ENCODE measurements around the gene MSI2. TPM values are rescaled to one million over a fixed set of nuclear protein-coding genes. Genes with fewer than 3 reads are reported as not detected.

Gene MSI2
- total and polyA plus RNA-seq, 8 donors, result 35.0 to 49.5 (median 47.5) TPM

- ATAC-seq, result no peak
- Histone ChIP-seq H3K4me1 (no peaks in the 10 kb centered on the region), H3K9me3 (no peaks in the 10 kb centered on the region), H3K4me3 (no peak overlapping the region), H3K36me3 (no peaks in the 10 kb centered on the region), H3K27ac (no peak overlapping the region), H3K27me3 (no peaks in the 10 kb centered on the region)
- no peak for DNase-seq
- intact Hi-C loops (cut with DNase I), result no loop called here
- no peak for TF ChIP-seq CTCF (IDR thresholded peaks at IDR 0.05)
Observed at GRCh38 chr17:57330587-57330986, 74.3 kb downstream of the MSI2 start.

- ATAC-seq (no peak), DNase-seq (no peak)
- no peaks in the 10 kb centered on the region for H3K27me3 ChIP-seq
- intact Hi-C loops (cut with DNase I), result no loop called here
- H3K4me1 ChIP-seq, result no peaks in the 10 kb centered on the region
- no peaks in the 10 kb centered on the region for H3K36me3 ChIP-seq
- H3K27ac ChIP-seq, result no peak overlapping the region
- no peak overlapping the region for H3K4me3 ChIP-seq
- H3K9me3 ChIP-seq, result no peaks in the 10 kb centered on the region
- no peak for TF ChIP-seq CTCF (IDR thresholded peaks at IDR 0.05)
Observed at GRCh38 chr17:57331423-57331822, 75.1 kb downstream of the MSI2 start.

- DNase-seq, result no peak
- H3K4me3 ChIP-seq, result no peak overlapping the region
- H3K9me3 ChIP-seq, result no peaks in the 10 kb centered on the region
- no peak for ATAC-seq
- intact Hi-C loops (cut with DNase I), result no loop called here
- H3K36me3 ChIP-seq, result no peaks in the 10 kb centered on the region
- no peak overlapping the region for H3K27ac ChIP-seq
- no peaks in the 10 kb centered on the region for H3K4me1 ChIP-seq
- no peak for TF ChIP-seq CTCF (IDR thresholded peaks at IDR 0.05)
- H3K27me3 ChIP-seq, result no peaks in the 10 kb centered on the region
Observed at GRCh38 chr17:57332501-57332900, 76.2 kb downstream of the MSI2 start.

GRCh38 chr17:57335195-57335792 lies 79.0 kb downstream of the MSI2 start:
- H3K4me1 ChIP-seq, result no peaks in the 10 kb centered on the region
- no peak overlapping the region for H3K4me3 ChIP-seq
- no peaks in the 10 kb centered on the region for H3K36me3 ChIP-seq
- H3K9me3 ChIP-seq, result no peaks in the 10 kb centered on the region
- ATAC-seq (no peak), DNase-seq (no peak)
- no peaks in the 10 kb centered on the region for H3K27me3 ChIP-seq
- H3K27ac ChIP-seq, result no peak overlapping the region
- TF ChIP-seq CTCF (IDR thresholded peaks at IDR 0.05), result no peak
- intact Hi-C loops (cut with DNase I), result no loop called here

- Histone ChIP-seq H3K27me3 (no peaks in the 10 kb centered on the region), H3K36me3 (no peaks in the 10 kb centered on the region), H3K4me3 (no peak overlapping the region), H3K27ac (no peak overlapping the region), H3K9me3 (no peaks in the 10 kb centered on the region), H3K4me1 (no peaks in the 10 kb centered on the region)
- ATAC-seq (no peak), DNase-seq (no peak)
- no peak for TF ChIP-seq CTCF (IDR thresholded peaks at IDR 0.05)
- intact Hi-C loops (cut with DNase I), result no loop called here
Observed at GRCh38 chr17:57337390-57337789, 81.1 kb downstream of the MSI2 start.

All from left lung (tissue), 10 donors.